ENCODE data around the gene SNX21.

Gene SNX21

GRCh38 chr20:45866454-45866853 lies 32.9 kb downstream of the SNX21 start:
- TF ChIP-seq SPI1 (IDR thresholded peaks at IDR 0.05; ENCODE audit: borderline replicate concordance, low read depth) (no peak), GABPA (IDR thresholded peaks at IDR 0.05; ENCODE audit: low read depth) (no peak), REST (IDR thresholded peaks at IDR 0.05; ENCODE audit: insufficient replicate concordance, low read depth) (no peak), POLR2AphosphoS5 (IDR thresholded peaks at IDR 0.05; ENCODE audit: low read depth) (no peak), CTCF (IDR thresholded peaks at IDR 0.05; ENCODE audit: insufficient read depth, low read length) (no peak)
- Histone ChIP-seq H3K27ac (replicated peaks) (no peak overlapping the region), H3K4me3 (replicated peaks; ENCODE audit: insufficient read depth, low read length) (no peak overlapping the region), H3K27me3 (ENCODE audit: insufficient read depth, poor library complexity, severe bottlenecking) (no peaks in the 10 kb centered on the region)
- DNase-seq (ENCODE audit: low read depth in 1 of 2, low spot score in 1 of 2) = no peak

GRCh38 chr20:45867136-45867818 lies 33.7 kb downstream of the SNX21 start:
- TF ChIP-seq GABPA (IDR thresholded peaks at IDR 0.05; ENCODE audit: low read depth) (no peak), CTCF (IDR thresholded peaks at IDR 0.05; ENCODE audit: insufficient read depth, low read length) (no peak)
- no peak overlapping the region for H3K4me3 ChIP-seq (replicated peaks; ENCODE audit: insufficient read depth, low read length)
- H3K27me3 ChIP-seq (ENCODE audit: insufficient read depth, poor library complexity, severe bottlenecking) = no peaks in the 10 kb centered on the region
- H3K27ac ChIP-seq (replicated peaks) = no peak overlapping the region
- DNase-seq (ENCODE audit: low read depth in 1 of 2, low spot score in 1 of 2) = no peak

- no peaks in the 10 kb centered on the region for H3K27me3 ChIP-seq (ENCODE audit: insufficient read depth, poor library complexity, severe bottlenecking)
- no peak for DNase-seq (ENCODE audit: low read depth in 1 of 2, low spot score in 1 of 2)
- H3K4me3 ChIP-seq (replicated peaks; ENCODE audit: insufficient read depth, low read length) = no peak overlapping the region
- TF ChIP-seq REST (IDR thresholded peaks at IDR 0.05; ENCODE audit: insufficient replicate concordance, low read depth) = no peak
- no peak for TF ChIP-seq GABPA (IDR thresholded peaks at IDR 0.05; ENCODE audit: low read depth)
- TF ChIP-seq CTCF (IDR thresholded peaks at IDR 0.05; ENCODE audit: insufficient read depth, low read length) = no peak
- no peak for TF ChIP-seq SPI1 (IDR thresholded peaks at IDR 0.05; ENCODE audit: borderline replicate concordance, low read depth)
- TF ChIP-seq POLR2AphosphoS5 (IDR thresholded peaks at IDR 0.05; ENCODE audit: low read depth) = no peak
- H3K27ac ChIP-seq (replicated peaks) = no peak overlapping the region
Measured at GRCh38 chr20:45867819-45868176, 34.2 kb downstream of the SNX21 start.

GRCh38 chr20:45872626-45873025 lies 39.0 kb downstream of the SNX21 start:
- H3K27me3 ChIP-seq (ENCODE audit: insufficient read depth, poor library complexity, severe bottlenecking) = no peaks in the 10 kb centered on the region
- no peak for TF ChIP-seq POLR2AphosphoS5 (IDR thresholded peaks at IDR 0.05; ENCODE audit: low read depth)
- TF ChIP-seq SPI1 (IDR thresholded peaks at IDR 0.05; ENCODE audit: borderline replicate concordance, low read depth) = no peak
- no peak for TF ChIP-seq REST (IDR thresholded peaks at IDR 0.05; ENCODE audit: insufficient replicate concordance, low read depth)
- no peak for TF ChIP-seq CTCF (IDR thresholded peaks at IDR 0.05; ENCODE audit: insufficient read depth, low read length)
- TF ChIP-seq GABPA (IDR thresholded peaks at IDR 0.05; ENCODE audit: low read depth) = no peak
- no peak overlapping the region for H3K4me3 ChIP-seq (replicated peaks; ENCODE audit: insufficient read depth, low read length)
- H3K27ac ChIP-seq (replicated peaks) = no peak overlapping the region
- no peak for DNase-seq (ENCODE audit: low read depth in 1 of 2, low spot score in 1 of 2)

Measured in HL-60 (cell line).